ENCODE data around the gene CDK18.
"Not testable (repeated sequence)": the region's sequence is repeated elsewhere in the genome, so short reads cannot be mapped to it uniquely, and the experiment has no call there.

The CDK18 gene

GRCh38 chr1:205504311-205505075 lies at the start of gene CDK18:
Gene CDK18, plus strand, starts transcription at chr1:205504669. Its CDS starts 18,499 bp downstream, at chr1:205523168.
- peak; percentile 57 for DNase-seq

- no peak for DNase-seq
Observed at GRCh38 chr1:205454903-205455335, 49.5 kb upstream of the CDK18 start.

GRCh38 chr1:205455581-205456382 lies 48.7 kb upstream of the CDK18 start, which contains the start of gene BLACAT1:
Gene BLACAT1, minus strand, starts transcription at chr1:205456045.
- no peak for DNase-seq

GRCh38 chr1:205456383-205456867 lies 48.0 kb upstream of the CDK18 start:
- DNase-seq = peak; percentile 23

- DNase-seq = peak; percentile 70
Observed at GRCh38 chr1:205456868-205457745, 47.4 kb upstream of the CDK18 start.

GRCh38 chr1:205458777-205459566 lies 45.5 kb upstream of the CDK18 start:
- DNase-seq = no peak

- DNase-seq = no peak
Observed at GRCh38 chr1:205465392-205465791, 39.1 kb upstream of the CDK18 start.

- no peak for DNase-seq
Observed at GRCh38 chr1:205466595-205467220, 37.8 kb upstream of the CDK18 start.

GRCh38 chr1:205470131-205470530 lies 34.3 kb upstream of the CDK18 start:
- no peak for DNase-seq

GRCh38 chr1:205472737-205473441 lies 31.6 kb upstream of the CDK18 start:
- DNase-seq = no peak

GRCh38 chr1:205473475-205473874 lies 31.0 kb upstream of the CDK18 start:
- no peak for DNase-seq

GRCh38 chr1:205473966-205474365 lies 30.5 kb upstream of the CDK18 start:
- no peak for DNase-seq

- no peak for DNase-seq
Observed at GRCh38 chr1:205474571-205474970, 29.9 kb upstream of the CDK18 start.

- no peak for DNase-seq
Observed at GRCh38 chr1:205475855-205476254, 28.6 kb upstream of the CDK18 start.

GRCh38 chr1:205476648-205477047 lies 27.8 kb upstream of the CDK18 start:
- no peak for DNase-seq

- DNase-seq = no peak
Observed at GRCh38 chr1:205477121-205477758, 27.2 kb upstream of the CDK18 start.

GRCh38 chr1:205477759-205478247 lies 26.7 kb upstream of the CDK18 start:
- peak; percentile 94 for DNase-seq

- DNase-seq = not testable (repeated sequence)
Observed at GRCh38 chr1:205478985-205479384, 25.5 kb upstream of the CDK18 start.

GRCh38 chr1:205480349-205480985 lies 24.0 kb upstream of the CDK18 start:
- DNase-seq = no peak

- DNase-seq = no peak
Observed at GRCh38 chr1:205481218-205481617, 23.3 kb upstream of the CDK18 start.
